GM12878 (cell line): ENCODE data around the gene FKBP2. TPM values are rescaled to one million over a fixed set of nuclear protein-coding genes. Genes with fewer than 3 reads are reported as not detected.

Experiments
- CBFB ChIP-seq: IDR thresholded peaks from 2 replicates; pipeline ENCODE4 v1.6.1; 2016; ENCODE audit warnings: antibody characterized with exemption, low read depth
- DPF2 ChIP-seq: fragments of 450-650 bp; IDR thresholded peaks from 2 replicates; pipeline ENCODE4 v1.6.1; 2017; ENCODE audit warnings: mild to moderate bottlenecking
- FOXK2 ChIP-seq: fragments of 450-650 bp; IDR thresholded peaks from 2 replicates; pipeline ENCODE4 v1.6.1; 2017; ENCODE audit warnings: mild to moderate bottlenecking, moderate library complexity
- POLR2AphosphoS5 ChIP-seq: IDR thresholded peaks from 2 replicates; pipeline ENCODE4 v1.6.1; 2011; ENCODE audit warnings: mild to moderate bottlenecking, low read length, inconsistent platforms
- RFX5 ChIP-seq: IDR thresholded peaks from 2 replicates; pipeline ENCODE4 v1.6.1; 2011; ENCODE audit warnings: low read depth, low read length, improper control_type of control experiment
- SPI1 ChIP-seq: IDR thresholded peaks from 2 replicates; pipeline ENCODE4 v1.6.1; 2011; ENCODE audit warnings: low read depth, mild to moderate bottlenecking, low read length, moderate library complexity, borderline replicate concordance; ENCODE audit not compliant: insufficient read depth
- SREBF2 ChIP-seq: IDR thresholded peaks from 2 replicates; pipeline ENCODE4 v1.6.1; 2012; ENCODE audit warnings: mild to moderate bottlenecking, low read length
- TARDBP ChIP-seq: IDR thresholded peaks from 2 replicates; pipeline ENCODE4 v1.6.1; 2016; ENCODE audit warnings: borderline replicate concordance
- TBL1XR1 ChIP-seq: IDR thresholded peaks from 2 replicates; pipeline ENCODE4 v1.6.1; 2012; ENCODE audit warnings: low read depth, low read length, improper control_type of control experiment
- WRNIP1 ChIP-seq: IDR thresholded peaks from 2 replicates; pipeline ENCODE4 v1.6.1; 2011; ENCODE audit warnings: low read depth, low read length, improper control_type of control experiment, borderline replicate concordance
- ZNF217 ChIP-seq: fragments of 450-650 bp; IDR thresholded peaks from 2 replicates; pipeline ENCODE4 v1.6.1; 2017; ENCODE audit warnings: antibody characterized with exemption, mild to moderate bottlenecking
- polyA plus RNA-seq, 11 experiments: library from polyadenylated mRNA; depleted of rRNA in 4 of 11; unstranded in 6 of 11; stranded (reverse) in 5 of 11; fragments of >200 nt; fragmentation: Nextera tagmentation in 4 of 11; fragmentation: Illumina TruSeq in 1 of 11; extraction: Ambion mirVana in 4 of 11; extraction: Trizol in 1 of 11; gene quantifications; 1 replicate in 1 of 11; 2 replicates in 10 of 11; pipeline versions ENCODE4 v1.2.1 to v1.2.3, GENCODE V29; 2011 to 2016; ENCODE audit warnings: inconsistent platforms in 2 of 11, missing spikeins in 2 of 11, low read depth in 1 of 11
- total RNA-seq, 4 experiments: library from RNA; depleted of rRNA in 3 of 4; stranded (reverse); fragments of >200 nt in 3 of 4; fragmentation: Illumina TruSeq in 1 of 4; extraction: Trizol in 1 of 4; gene quantifications; 2 replicates each; pipeline versions ENCODE4 v1.2.1 to v1.2.3, GENCODE V29; 2013 to 2021
- TF ChIP-seq, protein P1 (sequence below): fragments of 450-650 bp; formaldehyde crosslinking; IDR thresholded peaks from 2 replicates; pipeline ENCODE4 v1.5.0; 2022; ENCODE audit warnings: mild to moderate bottlenecking, missing genetic modification characterization
- TF ChIP-seq, protein P2 (sequence below): fragments of 450-650 bp; IDR thresholded peaks from 2 replicates; pipeline ENCODE4 v1.6.1; 2017; ENCODE audit warnings: mild to moderate bottlenecking, low read depth, inconsistent platforms; ENCODE audit not compliant: poor library complexity, severe bottlenecking
- TF ChIP-seq, protein P3 (sequence below): fragments of 450-650 bp; formaldehyde crosslinking; IDR thresholded peaks from 2 replicates; pipeline ENCODE4 v1.4.0; 2022; ENCODE audit warnings: mild to moderate bottlenecking, moderate library complexity
- TF ChIP-seq, protein P4 (sequence below): IDR thresholded peaks from 2 replicates; pipeline ENCODE4 v1.6.1; 2012; ENCODE audit warnings: low read depth, low read length, improper control_type of control experiment
- TF ChIP-seq, protein P5 (sequence below): fragments of 450-650 bp; IDR thresholded peaks from 2 replicates; pipeline ENCODE4 v1.6.1; 2017; ENCODE audit warnings: antibody characterized with exemption, mild to moderate bottlenecking, moderate library complexity

FKBP2 gene
- total and polyA plus RNA-seq, 10 of the 15 experiments (the other 5 are each of a cell fraction or from before 2014, with no cell fraction given): 1.8 to 99.7 (median 39.5) TPM

- TF ChIP-seq RFX5 (no peak), DPF2 (0 out of 2 replicates have a peak, but pooled peaks have one; percentile 49), POLR2AphosphoS5 (peak; percentile 38; the same call in 1 of the 2 replicates), ZNF217 (no peak), CBFB (no peak), FOXK2 (no peak), WRNIP1 (no peak), SPI1 (no peak), TARDBP (no peak), TBL1XR1 (no peak), SREBF2 (no peak)
- TF ChIP-seq, protein P1, sequence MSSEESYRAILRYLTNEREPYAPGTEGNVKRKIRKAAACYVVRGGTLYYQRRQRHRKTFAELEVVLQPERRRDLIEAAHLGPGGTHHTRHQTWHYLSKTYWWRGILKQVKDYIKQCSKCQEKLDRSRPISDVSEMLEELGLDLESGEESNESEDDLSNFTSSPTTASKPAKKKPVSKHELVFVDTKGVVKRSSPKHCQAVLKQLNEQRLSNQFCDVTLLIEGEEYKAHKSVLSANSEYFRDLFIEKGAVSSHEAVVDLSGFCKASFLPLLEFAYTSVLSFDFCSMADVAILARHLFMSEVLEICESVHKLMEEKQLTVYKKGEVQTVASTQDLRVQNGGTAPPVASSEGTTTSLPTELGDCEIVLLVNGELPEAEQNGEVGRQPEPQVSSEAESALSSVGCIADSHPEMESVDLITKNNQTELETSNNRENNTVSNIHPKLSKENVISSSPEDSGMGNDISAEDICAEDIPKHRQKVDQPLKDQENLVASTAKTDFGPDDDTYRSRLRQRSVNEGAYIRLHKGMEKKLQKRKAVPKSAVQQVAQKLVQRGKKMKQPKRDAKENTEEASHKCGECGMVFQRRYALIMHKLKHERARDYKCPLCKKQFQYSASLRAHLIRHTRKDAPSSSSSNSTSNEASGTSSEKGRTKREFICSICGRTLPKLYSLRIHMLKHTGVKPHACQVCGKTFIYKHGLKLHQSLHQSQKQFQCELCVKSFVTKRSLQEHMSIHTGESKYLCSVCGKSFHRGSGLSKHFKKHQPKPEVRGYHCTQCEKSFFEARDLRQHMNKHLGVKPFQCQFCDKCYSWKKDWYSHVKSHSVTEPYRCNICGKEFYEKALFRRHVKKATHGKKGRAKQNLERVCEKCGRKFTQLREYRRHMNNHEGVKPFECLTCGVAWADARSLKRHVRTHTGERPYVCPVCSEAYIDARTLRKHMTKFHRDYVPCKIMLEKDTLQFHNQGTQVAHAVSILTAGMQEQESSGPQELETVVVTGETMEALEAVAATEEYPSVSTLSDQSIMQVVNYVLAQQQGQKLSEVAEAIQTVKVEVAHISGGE (CRISPR knock-in tag): no peak
- TF ChIP-seq, protein P2, sequence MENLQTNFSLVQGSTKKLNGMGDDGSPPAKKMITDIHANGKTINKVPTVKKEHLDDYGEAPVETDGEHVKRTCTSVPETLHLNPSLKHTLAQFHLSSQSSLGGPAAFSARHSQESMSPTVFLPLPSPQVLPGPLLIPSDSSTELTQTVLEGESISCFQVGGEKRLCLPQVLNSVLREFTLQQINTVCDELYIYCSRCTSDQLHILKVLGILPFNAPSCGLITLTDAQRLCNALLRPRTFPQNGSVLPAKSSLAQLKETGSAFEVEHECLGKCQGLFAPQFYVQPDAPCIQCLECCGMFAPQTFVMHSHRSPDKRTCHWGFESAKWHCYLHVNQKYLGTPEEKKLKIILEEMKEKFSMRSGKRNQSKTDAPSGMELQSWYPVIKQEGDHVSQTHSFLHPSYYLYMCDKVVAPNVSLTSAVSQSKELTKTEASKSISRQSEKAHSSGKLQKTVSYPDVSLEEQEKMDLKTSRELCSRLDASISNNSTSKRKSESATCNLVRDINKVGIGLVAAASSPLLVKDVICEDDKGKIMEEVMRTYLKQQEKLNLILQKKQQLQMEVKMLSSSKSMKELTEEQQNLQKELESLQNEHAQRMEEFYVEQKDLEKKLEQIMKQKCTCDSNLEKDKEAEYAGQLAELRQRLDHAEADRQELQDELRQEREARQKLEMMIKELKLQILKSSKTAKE: no peak
- TF ChIP-seq, protein P3, sequence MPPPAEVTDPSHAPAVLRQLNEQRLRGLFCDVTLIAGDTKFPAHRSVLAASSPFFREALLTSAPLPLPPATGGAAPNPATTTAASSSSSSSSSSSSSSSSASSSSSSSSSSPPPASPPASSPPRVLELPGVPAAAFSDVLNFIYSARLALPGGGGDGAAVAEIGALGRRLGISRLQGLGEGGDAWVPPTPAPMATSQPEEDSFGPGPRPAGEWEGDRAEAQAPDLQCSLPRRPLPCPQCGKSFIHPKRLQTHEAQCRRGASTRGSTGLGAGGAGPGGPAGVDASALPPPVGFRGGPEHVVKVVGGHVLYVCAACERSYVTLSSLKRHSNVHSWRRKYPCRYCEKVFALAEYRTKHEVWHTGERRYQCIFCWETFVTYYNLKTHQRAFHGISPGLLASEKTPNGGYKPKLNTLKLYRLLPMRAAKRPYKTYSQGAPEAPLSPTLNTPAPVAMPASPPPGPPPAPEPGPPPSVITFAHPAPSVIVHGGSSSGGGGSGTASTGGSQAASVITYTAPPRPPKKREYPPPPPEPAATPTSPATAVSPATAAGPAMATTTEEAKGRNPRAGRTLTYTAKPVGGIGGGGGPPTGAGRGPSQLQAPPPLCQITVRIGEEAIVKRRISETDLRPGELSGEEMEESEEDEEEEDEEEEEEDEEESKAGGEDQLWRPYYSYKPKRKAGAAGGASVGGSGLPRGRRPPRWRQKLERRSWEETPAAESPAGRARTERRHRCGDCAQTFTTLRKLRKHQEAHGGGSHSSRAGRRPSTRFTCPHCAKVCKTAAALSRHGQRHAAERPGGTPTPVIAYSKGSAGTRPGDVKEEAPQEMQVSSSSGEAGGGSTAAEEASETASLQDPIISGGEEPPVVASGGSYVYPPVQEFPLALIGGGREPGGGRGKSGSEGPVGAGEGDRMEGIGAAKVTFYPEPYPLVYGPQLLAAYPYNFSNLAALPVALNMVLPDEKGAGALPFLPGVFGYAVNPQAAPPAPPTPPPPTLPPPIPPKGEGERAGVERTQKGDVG: no peak
- TF ChIP-seq, protein P4, sequence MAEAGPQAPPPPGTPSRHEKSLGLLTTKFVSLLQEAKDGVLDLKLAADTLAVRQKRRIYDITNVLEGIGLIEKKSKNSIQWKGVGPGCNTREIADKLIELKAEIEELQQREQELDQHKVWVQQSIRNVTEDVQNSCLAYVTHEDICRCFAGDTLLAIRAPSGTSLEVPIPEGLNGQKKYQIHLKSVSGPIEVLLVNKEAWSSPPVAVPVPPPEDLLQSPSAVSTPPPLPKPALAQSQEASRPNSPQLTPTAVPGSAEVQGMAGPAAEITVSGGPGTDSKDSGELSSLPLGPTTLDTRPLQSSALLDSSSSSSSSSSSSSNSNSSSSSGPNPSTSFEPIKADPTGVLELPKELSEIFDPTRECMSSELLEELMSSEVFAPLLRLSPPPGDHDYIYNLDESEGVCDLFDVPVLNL: no peak
- TF ChIP-seq, protein P5, sequence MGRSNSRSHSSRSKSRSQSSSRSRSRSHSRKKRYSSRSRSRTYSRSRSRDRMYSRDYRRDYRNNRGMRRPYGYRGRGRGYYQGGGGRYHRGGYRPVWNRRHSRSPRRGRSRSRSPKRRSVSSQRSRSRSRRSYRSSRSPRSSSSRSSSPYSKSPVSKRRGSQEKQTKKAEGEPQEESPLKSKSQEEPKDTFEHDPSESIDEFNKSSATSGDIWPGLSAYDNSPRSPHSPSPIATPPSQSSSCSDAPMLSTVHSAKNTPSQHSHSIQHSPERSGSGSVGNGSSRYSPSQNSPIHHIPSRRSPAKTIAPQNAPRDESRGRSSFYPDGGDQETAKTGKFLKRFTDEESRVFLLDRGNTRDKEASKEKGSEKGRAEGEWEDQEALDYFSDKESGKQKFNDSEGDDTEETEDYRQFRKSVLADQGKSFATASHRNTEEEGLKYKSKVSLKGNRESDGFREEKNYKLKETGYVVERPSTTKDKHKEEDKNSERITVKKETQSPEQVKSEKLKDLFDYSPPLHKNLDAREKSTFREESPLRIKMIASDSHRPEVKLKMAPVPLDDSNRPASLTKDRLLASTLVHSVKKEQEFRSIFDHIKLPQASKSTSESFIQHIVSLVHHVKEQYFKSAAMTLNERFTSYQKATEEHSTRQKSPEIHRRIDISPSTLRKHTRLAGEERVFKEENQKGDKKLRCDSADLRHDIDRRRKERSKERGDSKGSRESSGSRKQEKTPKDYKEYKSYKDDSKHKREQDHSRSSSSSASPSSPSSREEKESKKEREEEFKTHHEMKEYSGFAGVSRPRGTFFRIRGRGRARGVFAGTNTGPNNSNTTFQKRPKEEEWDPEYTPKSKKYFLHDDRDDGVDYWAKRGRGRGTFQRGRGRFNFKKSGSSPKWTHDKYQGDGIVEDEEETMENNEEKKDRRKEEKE: no peak
These were observed 10.5 kb upstream of the FKBP2 start, which contains the start of gene DNAJC4 (continued) for GRCh38 chr11:64230171-64230984.
